AML-193 (cell line): ENCODE results near the gene SHF.

ENCODE experiments used
- DNase-seq, 2 experiments: peaks; one replicate each; lab custom pipeline; 2025; lab: John Stamatoyannopoulos, UW

The SHF gene

GRCh38 chr15:45198337-45199135, 10.8 kb upstream of the SHF start:
- peak; percentile 93 to 94 for DNase-seq

GRCh38 chr15:45197512-45197911, 9.7 kb upstream of the SHF start:
- peak in 1 of 2 experiments; percentile 18 for DNase-seq

GRCh38 chr15:45187578-45187893, 230 bp downstream of the SHF start:
- DNase-seq = no peak

GRCh38 chr15:45186771-45187577, 792 bp downstream of the SHF start:
- no peak for DNase-seq

- no peak for DNase-seq
Observed at GRCh38 chr15:45185903-45186770, 1.6 kb downstream of the SHF start.

GRCh38 chr15:45185069-45185779, 2.5 kb downstream of the SHF start:
- no peak for DNase-seq

- DNase-seq = no peak
Observed at GRCh38 chr15:45184562-45185041, 3.2 kb downstream of the SHF start.

- no peak for DNase-seq
Observed at GRCh38 chr15:45183511-45183910, 4.3 kb downstream of the SHF start.

- no peak for DNase-seq
Observed at GRCh38 chr15:45182996-45183395, 4.8 kb downstream of the SHF start.

- DNase-seq = peak in 1 of 2 experiments; percentile 9
Observed at GRCh38 chr15:45181491-45182285, 6.1 kb downstream of the SHF start.

- no peak for DNase-seq
Observed at GRCh38 chr15:45180648-45181436, 6.9 kb downstream of the SHF start.

- no peak for DNase-seq
Observed at GRCh38 chr15:45180201-45180600, 7.6 kb downstream of the SHF start.

- DNase-seq = peak in 1 of 2 experiments; percentile 8
Observed at GRCh38 chr15:45179221-45179985, 8.4 kb downstream of the SHF start.

- DNase-seq = no peak
Observed at GRCh38 chr15:45177285-45177684, 10.5 kb downstream of the SHF start.

GRCh38 chr15:45174577-45174976, 13.2 kb downstream of the SHF start:
- DNase-seq = no peak

- no peak for DNase-seq
Observed at GRCh38 chr15:45174069-45174468, 13.7 kb downstream of the SHF start.

- no peak for DNase-seq
Observed at GRCh38 chr15:45171912-45172311, 15.9 kb downstream of the SHF start.

GRCh38 chr15:45169608-45170480, 17.9 kb downstream of the SHF start:
- no peak for DNase-seq
